ENCODE data around the gene XRCC1.

DNA sequence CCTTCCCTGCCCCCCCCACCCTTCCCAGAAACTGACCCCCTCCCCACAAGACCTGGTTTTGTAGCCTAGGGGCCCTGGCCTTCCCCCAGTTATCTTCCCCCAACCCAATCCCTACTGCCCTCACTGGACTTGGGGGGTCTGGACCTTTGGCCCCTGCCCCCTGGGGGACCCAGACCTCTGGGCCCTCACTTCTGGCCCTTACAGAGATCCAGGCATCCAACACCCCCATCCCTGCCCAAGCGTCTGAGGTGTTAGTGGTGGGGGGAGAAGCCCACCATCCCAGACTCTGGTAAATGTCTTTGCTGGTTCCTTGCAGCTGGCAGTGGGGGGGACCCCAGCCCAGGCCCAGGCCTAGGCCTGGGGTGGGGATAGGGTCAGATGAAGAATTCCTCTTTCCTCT lies 47.6 kb upstream of the XRCC1 start:
- TF ChIP-seq CTCF (IDR thresholded peaks at IDR 0.05) (no peak), POLR2A (IDR thresholded peaks at IDR 0.05) (no peak)

Measured in esophagus squamous epithelium (tissue), 4 donors.